ENCODE results near the gene SNX8. TPM values are rescaled to one million over a fixed set of nuclear protein-coding genes. Genes with fewer than 3 reads are reported as not detected.

The SNX8 gene
- total and polyA plus RNA-seq, 2 of the 8 experiments (the other 6 are each of a cell fraction or from before 2014, with no cell fraction given): 46.2 to 70.8 TPM

- TF ChIP-seq GABPA (IDR thresholded peaks at IDR 0.05; ENCODE audit: borderline replicate concordance, insufficient read depth, low read length) (peak; percentile 97), RAD21 (IDR thresholded peaks at IDR 0.05 in 1 of 2, conservative IDR thresholded peaks at IDR 0.05 in 1 of 2; ENCODE audit: low read depth in 2 of 2, low read length in 2 of 2) (no peak), CBX8 (IDR thresholded peaks at IDR 0.05; ENCODE audit: borderline replicate concordance, low read depth, low read length) (no peak), PHF8 (conservative IDR thresholded peaks at IDR 0.05; ENCODE audit: low read depth, low read length) (peak; percentile 98), ASH2L (IDR thresholded peaks at IDR 0.05; ENCODE audit: low read length) (peak; percentile 79), YY1 (IDR thresholded peaks at IDR 0.05; ENCODE audit: low read depth, low read length) (peak; percentile 90), SP1 (IDR thresholded peaks at IDR 0.05; ENCODE audit: low read depth, low read length) (peak; percentile 12; the same call in 1 of the 2 replicates), HDAC2 (IDR thresholded peaks at IDR 0.05; ENCODE audit: borderline replicate concordance in 1 of 2, low read depth in 2 of 2, low read length in 2 of 2) (peak in 1 of 2 experiments; percentile 21; a peak in 1 of 4 replicates)
These were observed 72.4 kb downstream of the SNX8 start, which contains the start of the genes MRM2 and NUDT1 (continued) for GRCh38 chr7:2241580-2242540.
